NCI-H2196 treated with DMSO at 0.1 percent for 48 hours (cell line): ENCODE data around the gene MC1R.
A peak's percentile ranks its signal among the peaks of the same experiment; 100 is the strongest.
"Not testable (repeated sequence)": the region's sequence is repeated elsewhere in the genome, so short reads cannot be mapped to it uniquely, and the experiment has no call there.

ENCODE experiments used
- DNase-seq: peaks from one replicate; lab custom pipeline; 2025; ENCODE audit not compliant: unreplicated experiment; lab: John Stamatoyannopoulos, UW

The MC1R gene

DNA sequence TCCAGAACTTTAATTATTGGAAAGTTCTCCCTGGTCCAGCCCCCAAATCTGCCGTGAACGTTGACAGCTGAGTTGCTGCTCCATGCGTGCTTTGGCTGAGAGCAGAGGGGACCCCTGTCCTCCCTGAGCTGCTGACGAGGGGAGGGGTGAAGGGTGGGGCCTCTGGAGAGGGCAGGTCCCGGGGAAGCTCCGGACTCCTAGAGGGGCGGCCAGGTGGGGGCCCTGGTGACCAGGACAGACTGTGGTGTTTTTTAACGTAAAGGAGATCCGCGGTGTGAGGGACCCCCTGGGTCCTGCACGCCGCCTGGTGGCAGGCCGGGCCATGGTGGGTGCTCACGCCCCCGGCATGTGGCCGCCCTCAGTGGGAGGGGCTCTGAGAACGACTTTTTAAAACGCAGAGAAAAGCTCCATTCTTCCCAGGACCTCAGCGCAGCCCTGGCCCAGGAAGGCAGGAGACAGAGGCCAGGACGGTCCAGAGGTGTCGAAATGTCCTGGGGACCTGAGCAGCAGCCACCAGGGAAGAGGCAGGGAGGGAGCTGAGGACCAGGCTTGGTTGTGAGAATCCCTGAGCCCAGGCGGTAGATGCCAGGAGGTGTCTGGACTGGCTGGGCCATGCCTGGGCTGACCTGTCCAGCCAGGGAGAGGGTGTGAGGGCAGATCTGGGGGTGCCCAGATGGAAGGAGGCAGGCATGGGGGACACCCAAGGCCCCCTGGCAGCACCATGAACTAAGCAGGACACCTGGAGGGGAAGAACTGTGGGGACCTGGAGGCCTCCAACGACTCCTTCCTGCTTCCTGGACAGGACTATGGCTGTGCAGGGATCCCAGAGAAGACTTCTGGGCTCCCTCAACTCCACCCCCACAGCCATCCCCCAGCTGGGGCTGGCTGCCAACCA is at the start of gene MC1R:
Gene MC1R, plus strand, starts transcription at position 410 of the 895 bp plus-strand sequence. Its CDS starts 397 bp downstream, at position 807.
- DNase-seq, result no peak

DNA sequence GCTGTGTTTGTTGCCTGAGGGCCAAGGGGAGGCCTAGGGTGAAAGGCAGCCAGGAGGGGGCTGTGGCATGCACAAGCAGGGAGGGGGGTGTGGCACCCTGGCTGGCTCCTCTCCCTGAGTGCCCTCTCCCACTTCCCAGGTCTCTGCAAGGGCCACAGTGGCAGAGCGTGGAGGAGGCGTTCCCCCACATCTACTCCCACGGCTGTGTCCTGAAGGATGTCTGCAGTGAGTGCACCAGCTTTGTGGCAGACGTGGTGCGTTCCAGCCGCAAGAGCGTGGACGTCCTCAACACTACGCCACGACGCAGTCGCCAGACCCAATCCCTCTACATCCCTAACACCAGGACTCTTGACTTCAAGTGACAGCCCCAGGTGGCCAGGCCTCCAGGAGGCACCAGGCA is 48.8 kb upstream of the MC1R start:
- DNase-seq, result no peak

DNA sequence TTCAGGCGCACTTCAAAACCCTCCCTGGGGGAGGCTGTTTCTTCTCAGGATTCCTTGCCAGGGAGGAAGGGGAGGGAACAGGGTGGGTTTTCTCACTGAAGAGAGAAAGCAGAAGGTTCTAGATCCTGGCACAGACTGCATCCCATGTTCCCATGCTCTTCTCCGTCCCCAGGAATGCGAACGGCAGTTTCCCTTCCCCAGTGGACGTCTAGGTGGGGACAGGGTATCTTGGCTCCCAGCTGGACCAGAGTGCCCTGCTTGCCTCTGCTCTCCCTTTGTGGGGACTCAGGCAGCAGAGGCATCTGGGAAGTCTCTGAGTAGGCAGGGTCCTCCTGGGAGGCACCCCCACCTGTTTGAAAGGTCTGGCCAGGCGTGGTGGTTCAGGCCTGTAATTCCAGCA is 48.2 kb upstream of the MC1R start:
- no peak for DNase-seq

DNA sequence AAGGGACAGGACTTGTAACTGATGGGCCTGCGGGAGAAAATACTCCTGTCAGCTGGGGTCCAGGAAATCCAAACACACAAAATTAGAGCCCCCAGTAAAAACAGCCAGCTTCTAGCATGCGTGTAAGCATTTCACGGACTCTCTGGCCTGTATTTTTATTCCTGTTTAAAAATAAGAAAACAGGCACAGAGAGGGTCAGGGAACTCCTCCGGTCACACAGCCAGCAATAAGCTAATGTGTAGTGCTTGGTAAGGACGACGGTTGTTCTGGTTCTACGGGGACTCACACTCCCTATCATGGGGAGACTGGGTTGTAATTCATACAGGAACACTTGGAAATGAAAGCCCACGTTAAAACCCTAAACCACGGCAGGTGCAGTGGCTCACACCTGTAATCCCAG is 46.8 kb upstream of the MC1R start:
- DNase-seq, result no peak

DNA sequence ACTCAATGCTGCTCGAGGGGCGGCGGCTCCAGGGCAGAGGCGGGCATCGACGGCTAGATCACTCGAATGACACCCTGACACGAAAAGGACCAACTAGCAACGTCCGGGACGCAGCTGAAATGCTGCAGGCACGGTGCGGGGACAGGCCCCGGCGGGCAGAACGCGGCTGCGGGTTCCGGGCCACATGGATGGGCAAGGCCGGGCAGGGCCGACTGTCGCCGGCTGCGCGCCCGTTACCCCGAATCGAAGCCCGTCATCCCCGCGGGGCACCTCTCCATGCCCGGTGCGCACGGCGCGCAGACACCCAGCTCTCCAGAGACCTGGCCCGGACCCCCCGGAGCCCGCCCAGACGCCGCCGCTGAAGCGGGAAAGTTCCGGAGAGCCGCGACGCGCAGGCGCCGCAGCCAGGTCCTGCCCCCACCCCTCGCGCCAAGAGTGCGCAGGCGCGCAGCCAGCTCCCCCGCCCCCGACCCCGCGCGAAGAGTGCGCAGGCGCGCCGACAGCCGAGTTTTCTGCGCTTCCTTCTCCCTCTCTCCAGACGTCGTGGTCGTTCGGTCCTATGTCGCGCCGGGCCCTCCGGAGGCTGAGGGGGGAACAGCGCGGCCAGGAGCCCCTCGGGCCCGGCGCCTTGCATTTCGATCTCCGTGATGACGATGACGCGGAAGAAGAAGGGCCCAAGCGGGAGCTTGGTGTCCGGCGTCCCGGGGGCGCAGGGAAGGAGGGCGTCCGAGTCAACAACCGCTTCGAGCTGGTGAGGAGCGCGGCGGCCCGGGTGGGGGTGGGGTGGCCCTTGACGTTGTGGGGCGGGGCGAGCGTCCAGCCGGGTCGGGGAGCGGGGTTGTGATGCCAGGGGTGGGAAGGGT is 45.3 kb upstream of the MC1R start, which contains the start of gene TCF25:
Gene TCF25, plus strand, starts transcription at position 484 of the 863 bp plus-strand sequence. Its CDS starts 76 bp downstream, at position 560.
- peak; percentile 32 for DNase-seq

DNA sequence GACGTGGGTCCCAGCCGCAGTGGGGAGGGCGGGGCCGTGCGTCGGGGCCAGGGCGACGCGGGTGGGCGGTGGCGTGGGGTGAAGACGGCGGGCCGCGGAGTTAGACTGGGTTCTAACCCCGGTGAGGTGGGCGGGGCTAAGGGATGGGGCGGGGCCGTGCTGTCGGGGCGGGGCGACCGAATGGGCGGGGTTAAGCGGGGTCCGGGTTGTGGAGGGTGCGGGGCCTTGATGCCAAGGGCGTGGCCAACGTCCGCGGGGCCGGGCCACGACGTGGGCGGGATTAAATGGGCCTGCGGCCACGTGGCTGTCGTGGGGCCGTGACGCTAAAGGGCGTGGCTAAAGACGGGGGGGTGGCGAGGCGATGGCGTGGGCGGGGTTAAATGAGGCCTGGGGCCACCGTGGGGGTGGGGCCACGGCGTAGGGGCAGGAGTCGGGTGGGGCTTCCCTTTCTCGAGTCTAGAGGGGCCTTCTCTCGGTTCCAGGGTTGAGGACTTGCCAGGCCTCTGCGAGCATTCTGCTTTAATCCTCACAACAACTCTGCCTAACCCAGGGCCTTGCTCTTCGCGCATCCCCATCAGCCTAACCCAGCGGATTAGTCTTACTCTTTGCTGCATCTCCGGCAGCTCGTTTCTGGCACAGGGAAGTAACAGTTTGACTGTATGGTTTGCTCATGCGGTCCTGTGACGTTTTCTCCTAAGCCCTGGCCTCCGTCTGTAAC is 44.5 kb upstream of the MC1R start:
- DNase-seq, result peak; percentile 65

DNA sequence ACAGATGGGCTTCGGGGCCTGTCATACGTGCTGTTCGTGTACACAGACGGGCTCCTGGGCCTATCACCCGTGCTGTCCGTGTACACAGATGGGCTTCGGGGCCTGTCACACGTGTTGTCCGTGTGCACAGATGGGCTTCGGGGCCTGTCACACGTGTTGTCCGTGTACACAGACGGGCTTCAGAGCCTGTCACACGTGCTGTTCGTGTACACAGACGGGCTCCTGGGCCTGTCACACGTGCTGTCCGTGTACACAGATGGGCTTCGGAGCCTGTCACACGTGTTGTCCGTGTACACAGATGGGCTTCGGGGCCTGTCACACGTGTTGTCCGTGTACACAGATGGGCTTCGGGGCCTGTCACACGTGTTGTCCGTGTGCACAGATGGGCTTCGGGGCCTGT is 39.5 kb upstream of the MC1R start:
- not testable (repeated sequence) for DNase-seq

DNA sequence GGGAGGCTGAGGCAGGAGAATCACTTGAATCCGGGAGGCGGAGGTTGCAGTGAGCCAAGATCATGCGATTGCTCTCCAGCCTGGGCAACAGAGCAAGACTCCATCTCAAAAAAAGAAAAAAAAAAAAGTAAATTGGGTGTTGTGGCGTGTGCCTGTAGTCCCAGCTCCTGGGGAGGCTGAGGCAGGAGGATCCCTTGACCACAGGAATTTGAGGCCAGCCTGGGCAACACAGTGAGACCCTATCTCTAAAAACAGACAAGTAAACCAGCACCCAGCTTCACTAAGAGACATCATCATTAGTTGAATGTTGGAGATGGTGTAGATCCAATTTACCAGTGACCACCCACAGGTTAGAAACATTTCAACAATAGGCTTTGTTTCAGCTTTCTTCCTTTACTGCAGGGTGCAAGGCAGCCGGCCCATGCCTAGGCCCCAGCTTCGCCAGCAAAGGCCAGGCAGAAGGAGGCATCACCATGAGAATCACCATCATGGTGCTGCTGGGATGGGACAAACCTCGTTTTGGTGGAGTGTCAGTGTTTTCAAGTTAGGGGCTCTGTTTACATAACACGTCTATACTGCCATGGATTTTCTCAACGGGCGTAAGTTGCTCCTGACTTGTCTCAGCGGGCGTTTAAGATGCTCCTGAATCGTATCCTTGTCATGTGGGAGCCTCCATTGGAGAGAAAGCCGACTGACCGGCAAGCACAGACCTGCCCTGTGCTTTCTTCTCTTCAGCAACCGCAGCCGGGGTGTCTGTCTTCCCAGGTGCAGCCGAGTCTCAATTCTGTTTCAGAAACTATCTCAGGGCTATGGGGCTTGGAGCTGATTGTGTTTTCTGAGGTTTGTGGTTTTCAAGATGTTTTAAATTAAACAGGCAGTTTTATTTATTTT is 37.9 kb upstream of the MC1R start:
- DNase-seq, result no peak

DNA sequence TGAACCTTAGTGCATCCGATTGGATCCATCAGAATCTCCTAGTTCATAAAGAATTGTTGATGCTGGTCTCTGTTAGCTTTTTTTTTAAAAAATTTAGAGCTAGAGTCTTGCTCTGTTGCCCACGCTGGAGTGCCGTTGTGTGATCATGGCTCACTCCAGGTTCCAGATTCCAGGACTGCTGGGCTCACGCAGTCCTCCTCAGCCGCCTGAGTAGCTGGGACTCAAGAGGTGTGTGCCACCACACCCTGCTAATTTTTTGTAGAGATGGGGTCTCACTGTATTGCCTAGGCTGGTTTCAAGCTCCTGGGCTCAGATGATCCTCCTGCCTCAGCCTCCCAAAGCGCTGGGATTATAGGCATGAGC is 37.3 kb upstream of the MC1R start:
- no peak for DNase-seq

DNA sequence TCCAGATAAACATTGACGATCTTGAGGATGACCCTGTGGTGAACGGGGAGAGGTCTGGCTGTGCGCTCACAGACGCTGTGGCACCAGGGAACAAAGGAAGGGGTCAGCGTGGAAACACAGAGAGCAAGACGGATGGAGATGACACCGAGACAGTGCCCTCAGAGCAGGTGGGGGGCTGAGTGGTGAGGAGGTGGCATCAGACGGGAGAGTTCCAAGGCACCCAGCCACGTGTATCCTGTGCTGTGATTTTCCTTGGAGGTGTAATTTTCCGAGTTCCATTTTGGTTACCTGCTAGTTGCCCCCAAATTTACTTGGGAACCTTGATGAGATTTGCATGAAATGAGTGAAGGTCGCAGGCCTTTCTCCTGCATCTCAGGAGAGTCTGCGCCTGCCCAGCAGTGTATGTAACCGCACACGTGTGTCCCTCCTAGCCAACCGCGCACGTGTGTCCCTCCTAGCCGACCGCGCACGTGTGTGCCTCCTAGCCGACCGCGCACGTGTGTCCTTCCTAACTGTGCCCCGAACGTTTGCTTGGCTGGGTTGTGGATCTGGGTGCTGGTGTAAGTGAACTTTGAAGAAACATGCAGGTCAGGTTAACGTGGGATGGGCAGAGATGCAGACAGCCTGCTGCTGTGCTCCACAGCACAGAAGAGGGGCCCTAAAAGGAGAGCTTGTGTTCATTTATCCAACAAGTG is 35.2 kb upstream of the MC1R start:
- DNase-seq, result no peak

DNA sequence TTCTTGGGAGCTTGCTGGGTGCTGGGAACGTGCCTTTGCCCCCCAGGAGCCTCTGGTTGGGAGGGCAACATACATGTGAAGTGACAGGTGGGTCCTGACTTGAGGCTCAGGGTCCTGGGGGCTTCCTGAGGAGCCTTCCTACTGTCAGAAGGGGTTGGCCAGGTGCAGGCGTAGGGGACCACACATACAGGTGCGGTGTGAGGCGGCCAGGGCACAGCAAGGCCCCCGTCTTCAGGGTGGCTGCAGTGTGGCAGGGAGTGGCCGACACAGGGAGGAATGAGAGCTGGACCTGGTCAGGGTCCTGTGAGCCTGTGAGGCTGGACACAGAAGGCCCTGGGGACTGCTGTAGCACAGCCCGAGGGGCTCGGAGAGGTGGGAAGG is 34.6 kb upstream of the MC1R start:
- no peak for DNase-seq

DNA sequence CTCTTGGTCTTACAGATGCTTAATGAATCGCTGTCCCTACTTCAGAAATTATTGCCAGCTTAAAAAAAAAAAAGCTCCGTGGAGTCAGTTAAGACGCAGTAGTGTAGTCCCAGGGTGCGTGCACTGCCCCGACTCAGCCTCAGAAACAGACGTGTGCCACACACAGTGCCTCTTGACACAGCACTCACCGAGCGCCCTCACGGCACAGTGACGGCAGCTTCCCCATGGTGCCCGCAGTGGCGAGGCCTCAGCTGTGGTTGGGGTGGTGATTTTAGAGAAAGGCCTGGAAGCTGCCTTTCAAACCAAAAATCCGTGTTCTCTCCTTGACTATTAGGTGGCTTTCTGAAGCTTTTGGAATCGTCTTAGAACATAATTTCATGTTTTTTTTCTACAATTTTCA is 31.4 kb upstream of the MC1R start:
- DNase-seq, result no peak

DNA sequence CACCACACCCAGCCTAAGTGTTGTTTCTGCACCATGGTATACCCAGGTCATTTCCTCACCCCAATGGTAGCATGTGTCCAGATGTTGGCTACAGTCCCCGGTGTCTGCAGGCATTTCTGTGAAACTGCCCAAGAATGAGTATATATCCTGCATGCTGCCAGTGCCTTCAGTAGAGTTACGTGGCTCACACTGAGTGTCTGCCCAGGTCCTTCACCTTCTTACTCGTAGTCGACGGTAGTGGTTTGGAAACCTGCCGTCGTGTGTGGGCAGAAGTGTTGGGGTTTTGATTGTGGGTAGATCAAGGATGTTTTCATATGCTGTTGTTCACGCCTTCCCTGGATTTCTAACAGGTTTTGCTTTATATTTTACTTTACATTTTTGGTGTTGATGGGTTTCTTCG is 28.5 kb upstream of the MC1R start:
- DNase-seq, result no peak

DNA sequence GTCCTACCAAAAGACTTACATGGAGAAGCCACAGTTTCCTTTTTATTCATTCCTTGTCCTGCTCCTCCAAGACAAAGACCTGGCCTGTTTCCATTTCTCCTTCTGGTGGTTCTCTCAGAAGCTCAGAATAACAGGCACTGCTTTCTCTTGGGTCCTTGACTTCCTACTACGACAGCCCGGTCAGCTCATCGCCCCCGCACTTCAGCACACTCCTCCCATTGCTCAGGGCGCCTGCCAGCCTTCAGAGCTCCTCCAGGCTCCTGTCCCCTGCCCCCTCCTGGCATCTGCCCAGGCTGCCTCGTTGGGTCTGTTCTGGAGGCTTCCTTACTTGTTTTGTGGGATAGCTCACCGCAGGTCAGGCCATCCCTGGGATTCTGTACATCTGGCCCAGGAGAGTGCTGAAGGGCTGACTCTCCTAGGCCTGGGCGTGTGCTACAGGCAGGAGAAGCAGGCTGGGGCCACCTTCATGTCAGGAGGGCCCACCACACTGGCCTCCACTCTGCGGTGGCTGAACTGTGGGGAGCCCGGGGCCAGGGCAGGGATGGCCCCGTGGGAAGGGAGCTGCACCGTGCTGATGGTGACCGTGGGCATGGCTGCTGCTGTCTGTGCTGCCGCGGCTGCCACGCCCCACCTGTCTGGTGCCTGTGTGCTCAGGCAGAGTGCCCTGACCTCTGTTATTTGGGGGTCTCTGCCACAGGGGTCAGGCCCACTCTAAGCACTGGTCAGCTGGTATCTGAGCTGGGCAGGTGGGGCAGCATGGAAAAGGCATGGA is 27.6 kb upstream of the MC1R start:
- DNase-seq, result no peak

DNA sequence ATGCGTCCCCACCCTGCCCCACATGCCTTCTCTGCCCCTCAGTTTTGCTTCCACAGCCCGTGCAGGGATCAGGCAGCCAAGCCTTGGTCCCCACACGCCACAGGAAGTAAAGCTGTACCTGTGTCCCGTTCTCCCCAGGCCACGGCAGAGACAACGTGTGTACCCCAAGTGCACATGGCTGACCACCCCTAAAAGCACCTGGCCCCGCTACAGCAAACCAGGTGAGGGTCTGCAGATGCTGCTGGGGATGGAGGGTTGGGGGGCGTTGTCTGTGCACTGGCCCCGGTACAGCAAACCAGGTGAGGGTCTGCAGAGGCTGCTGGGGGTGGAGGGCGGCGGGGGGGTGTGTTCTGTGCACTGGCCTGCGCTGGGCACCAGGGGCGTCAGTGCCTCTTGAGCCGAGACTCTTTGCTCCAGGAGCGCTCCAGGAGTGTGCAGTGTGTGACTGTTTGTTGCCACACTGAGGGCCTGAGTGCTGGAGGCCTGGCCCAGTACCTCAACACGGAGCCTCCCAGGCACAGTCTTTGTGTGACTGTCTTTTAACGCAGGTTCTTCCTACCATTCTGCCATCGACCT is 26.5 kb upstream of the MC1R start:
- no peak for DNase-seq

DNA sequence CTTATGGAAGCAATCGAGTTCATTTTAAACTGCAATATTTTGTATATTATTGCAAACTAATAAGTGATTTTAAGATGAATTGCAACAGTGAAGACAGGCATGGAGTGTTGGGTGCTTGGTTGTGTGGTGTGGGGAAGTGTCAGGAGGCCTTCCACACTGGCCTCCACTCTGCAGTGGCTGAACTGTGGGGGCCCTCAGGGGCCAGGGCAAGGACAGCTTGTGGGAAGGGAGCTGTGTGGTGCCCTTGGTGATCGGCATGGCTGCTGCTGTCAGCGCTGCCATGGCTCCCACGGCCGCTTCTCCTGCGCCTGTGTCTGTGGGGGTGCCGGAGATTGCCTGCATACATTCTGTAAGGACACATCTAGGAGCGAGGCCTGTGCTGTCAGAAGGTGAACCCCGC is 26.0 kb upstream of the MC1R start:
- DNase-seq, result no peak

DNA sequence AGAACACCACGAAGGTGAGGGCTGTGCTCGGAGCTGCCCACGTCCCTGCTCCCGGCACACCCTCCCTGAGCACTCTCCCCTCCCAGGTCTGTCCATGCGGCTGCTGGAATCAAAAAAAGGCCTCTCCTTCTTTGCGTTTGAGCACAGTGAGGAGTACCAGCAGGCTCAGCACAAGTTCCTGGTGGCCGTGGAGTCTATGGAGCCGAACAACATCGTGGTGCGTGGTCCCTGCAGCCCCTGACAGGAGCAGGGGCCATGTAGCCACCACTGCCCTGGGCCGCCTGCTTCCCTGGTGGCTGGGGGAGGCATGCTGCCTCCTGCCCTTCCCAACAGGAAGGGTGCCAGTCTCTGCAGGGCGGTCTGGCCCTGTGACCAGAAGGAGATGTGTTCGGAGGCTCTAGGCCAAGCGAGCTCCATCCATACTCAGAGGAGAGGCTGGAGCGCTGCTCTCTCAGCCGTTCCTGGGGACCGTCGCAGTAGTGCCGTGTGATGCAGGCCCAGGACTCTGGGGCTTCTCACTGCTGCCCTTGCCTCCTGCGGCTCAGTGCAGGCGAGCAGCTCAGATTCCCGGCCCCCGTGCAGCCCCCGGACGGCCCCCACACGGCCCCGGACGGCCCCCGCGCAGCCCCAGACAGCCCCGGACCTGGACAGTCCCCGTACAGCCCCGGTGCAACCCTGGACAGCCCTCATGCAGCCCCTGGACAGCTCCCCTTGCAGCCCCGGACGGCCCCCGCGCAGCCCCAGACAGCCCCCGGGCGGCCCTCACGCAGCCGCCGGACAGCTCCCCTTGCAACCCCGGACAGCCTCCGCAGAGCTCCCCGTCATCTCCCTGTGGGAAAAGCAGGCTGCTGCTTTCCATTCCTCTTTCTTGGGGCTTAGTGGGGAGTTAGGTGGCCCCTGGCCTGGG is 24.8 kb upstream of the MC1R start:
- no peak for DNase-seq
